ENCODE measurements around the gene COL9A3.

The COL9A3 gene

GRCh38 chr20:62830821-62831220, 14.0 kb downstream of the COL9A3 start:
- no peak overlapping the region for H3K27ac ChIP-seq (ENCODE audit: poor library complexity, severe bottlenecking)
- DNase-seq (ENCODE audit: low spot score) (no peak), ATAC-seq (ENCODE audit: low read depth) (no peak)
- H3K9me3 ChIP-seq (ENCODE audit: severe bottlenecking) = no peaks in the 10 kb centered on the region
- no peaks in the 10 kb centered on the region for H3K27me3 ChIP-seq (ENCODE audit: insufficient read depth, poor library complexity, severe bottlenecking)
- H3K4me1 ChIP-seq (ENCODE audit: insufficient read depth, poor library complexity, severe bottlenecking) = peaks cover 17% of the 10 kb centered on the region
- H3K4me3 ChIP-seq (ENCODE audit: severe bottlenecking) = no peak overlapping the region
- TF ChIP-seq CTCF (IDR thresholded peaks at IDR 0.05; ENCODE audit: poor library complexity, severe bottlenecking) = no peak
- no peaks in the 10 kb centered on the region for H3K36me3 ChIP-seq (ENCODE audit: low read depth)

- Histone ChIP-seq H3K4me3 (ENCODE audit: severe bottlenecking) (no peak overlapping the region), H3K36me3 (ENCODE audit: low read depth) (no peaks in the 10 kb centered on the region), H3K4me1 (ENCODE audit: insufficient read depth, poor library complexity, severe bottlenecking) (peaks cover 17% of the 10 kb centered on the region), H3K9me3 (ENCODE audit: severe bottlenecking) (no peaks in the 10 kb centered on the region), H3K27ac (ENCODE audit: poor library complexity, severe bottlenecking) (no peak overlapping the region), H3K27me3 (ENCODE audit: insufficient read depth, poor library complexity, severe bottlenecking) (no peaks in the 10 kb centered on the region)
- ATAC-seq (ENCODE audit: low read depth) = peak; percentile 30
- DNase-seq (ENCODE audit: low spot score) = no peak
- TF ChIP-seq CTCF (IDR thresholded peaks at IDR 0.05; ENCODE audit: poor library complexity, severe bottlenecking) = no peak
Observed at GRCh38 chr20:62831361-62831788, 14.5 kb downstream of the COL9A3 start.

GRCh38 chr20:62831854-62832211, 15.0 kb downstream of the COL9A3 start:
- Histone ChIP-seq H3K4me3 (ENCODE audit: severe bottlenecking) (no peak overlapping the region), H3K27ac (ENCODE audit: poor library complexity, severe bottlenecking) (no peak overlapping the region), H3K9me3 (ENCODE audit: severe bottlenecking) (no peaks in the 10 kb centered on the region), H3K4me1 (ENCODE audit: insufficient read depth, poor library complexity, severe bottlenecking) (peaks cover 17% of the 10 kb centered on the region), H3K27me3 (ENCODE audit: insufficient read depth, poor library complexity, severe bottlenecking) (no peaks in the 10 kb centered on the region), H3K36me3 (ENCODE audit: low read depth) (no peaks in the 10 kb centered on the region)
- TF ChIP-seq CTCF (IDR thresholded peaks at IDR 0.05; ENCODE audit: poor library complexity, severe bottlenecking) = no peak
- ATAC-seq (ENCODE audit: low read depth) (peak; percentile 5; the same call in 2 of the 3 replicates), DNase-seq (ENCODE audit: low spot score) (no peak)

GRCh38 chr20:62832212-62832922, 15.5 kb downstream of the COL9A3 start:
- ATAC-seq (ENCODE audit: low read depth) = peak; percentile 1; the same call in 1 of the 3 replicates

More at GRCh38 chr20:62832212-62832922, 15.5 kb downstream of the COL9A3 start:
- H3K27ac ChIP-seq (ENCODE audit: poor library complexity, severe bottlenecking) = no peak overlapping the region
- H3K36me3 ChIP-seq (ENCODE audit: low read depth) = no peaks in the 10 kb centered on the region
- no peaks in the 10 kb centered on the region for H3K27me3 ChIP-seq (ENCODE audit: insufficient read depth, poor library complexity, severe bottlenecking)
- peak; percentile 81 for DNase-seq (ENCODE audit: low spot score)
- H3K9me3 ChIP-seq (ENCODE audit: severe bottlenecking) = no peaks in the 10 kb centered on the region
- no peak overlapping the region for H3K4me3 ChIP-seq (ENCODE audit: severe bottlenecking)
- TF ChIP-seq CTCF (IDR thresholded peaks at IDR 0.05; ENCODE audit: poor library complexity, severe bottlenecking) = no peak
- H3K4me1 ChIP-seq (ENCODE audit: insufficient read depth, poor library complexity, severe bottlenecking) = peaks cover 17% of the 10 kb centered on the region

Data from RWPE2 (cell line).